Measurements from ENCODE around the gene F8A1. TPM values are rescaled to one million over a fixed set of nuclear protein-coding genes. Genes with fewer than 3 reads are reported as not detected.

The F8A1 gene
- total and polyA plus RNA-seq, 2 of the 8 experiments (the other 6 are each of a cell fraction or from before 2014, with no cell fraction given), result 17.0 to 26.8 TPM

GRCh38 chrX:154900323-154900722 is 14.2 kb downstream of the F8A1 start:
- no peaks in the 10 kb centered on the region for H3K79me1 ChIP-seq (ENCODE audit: low read depth, low read length)
- H2AFZ ChIP-seq (ENCODE audit: low read length), result no peak overlapping the region
- ChIA-PET POLR2A (ENCODE audit: partially characterized antibody) (no interaction called here), CTCF (ENCODE audit: partially characterized antibody) (no interaction called here)
- no peak overlapping the region for H3K4me2 ChIP-seq (ENCODE audit: insufficient read depth in 1 of 2, low read depth in 2 of 2, low read length in 2 of 2)
- no peaks in the 10 kb centered on the region for H4K20me1 ChIP-seq (replicated peaks in 1 of 2; ENCODE audit: control insufficient read depth in 1 of 2, insufficient read depth in 2 of 2, low read length in 2 of 2)
- WGBS, 2 experiments (ENCODE audit: extremely low coverage in 1 of 2, insufficient coverage in 1 of 2, insufficient read length in 1 of 2, insufficient replicate concordance in 2 of 2, low coverage in 1 of 2, low lambda C conversion rate in 2 of 2, missing lambda C conversion rate in 1 of 2), result 89% methylated on average over 8 of the region's 8 CpGs; no CpG with 5 or more reads in 1 of the 2 experiments
- H3K27me3 ChIP-seq (replicated peaks in 1 of 4; ENCODE audit: control insufficient read depth in 3 of 4, extremely low read depth in 1 of 4, insufficient read depth in 3 of 4, low read length in 3 of 4), result no peaks in the 10 kb centered on the region
- TF ChIP-seq ATF2 (IDR thresholded peaks at IDR 0.05; ENCODE audit: low read length) (no peak), CHD1 (IDR thresholded peaks at IDR 0.05; ENCODE audit: low read depth, low read length) (no peak), ASH2L (IDR thresholded peaks at IDR 0.05; ENCODE audit: low read length) (no peak), SP2 (IDR thresholded peaks at IDR 0.05; ENCODE audit: low read length) (no peak), GABPA (IDR thresholded peaks at IDR 0.05; ENCODE audit: borderline replicate concordance, insufficient read depth, low read length) (no peak), CEBPB (IDR thresholded peaks at IDR 0.05; ENCODE audit: low read depth, low read length) (peak; percentile 10; the same call in 1 of the 2 replicates)
- H3K27ac ChIP-seq (ENCODE audit: low read depth, low read length), result no peak overlapping the region
- no peaks in the 10 kb centered on the region for H3K4me1 ChIP-seq (replicated peaks in 1 of 4; ENCODE audit: control insufficient read depth in 3 of 4, insufficient read depth in 4 of 4, low read length in 3 of 4)
- no peak overlapping the region for H2BK20ac ChIP-seq (ENCODE audit: low read length)
- no peak overlapping the region for H2BK12ac ChIP-seq (ENCODE audit: low read depth, low read length)
- H3K4me3 ChIP-seq (ENCODE audit: extremely low read depth in 1 of 4, insufficient read depth in 2 of 4, low read depth in 3 of 4, low read length in 4 of 4), result no peak overlapping the region
- no peaks in the 10 kb centered on the region for H3K23me2 ChIP-seq (ENCODE audit: low read depth, low read length)
- no peaks in the 10 kb centered on the region for H3K9me3 ChIP-seq (ENCODE audit: insufficient read depth in 2 of 2, low read depth in 1 of 2, low read length in 1 of 2)
- no peak overlapping the region for H3K18ac ChIP-seq (ENCODE audit: extremely low read depth, low read length)
- no peak overlapping the region for H2BK15ac ChIP-seq (ENCODE audit: low read length)
- H3K36me3 ChIP-seq (ENCODE audit: control insufficient read depth in 2 of 4, insufficient read depth in 4 of 4, low read length in 3 of 4), result no peaks in the 10 kb centered on the region
- no peak overlapping the region for H4K8ac ChIP-seq (ENCODE audit: extremely low read depth, insufficient read depth, low read length)
- no peak overlapping the region for H3K14ac ChIP-seq (ENCODE audit: insufficient read length)
- no peak overlapping the region for H3K9ac ChIP-seq (replicated peaks in 1 of 4; ENCODE audit: extremely low read depth in 1 of 4, low read depth in 3 of 4, low read length in 3 of 4)
- FAIRE-seq (no peak), DNase-seq (ENCODE audit: low read depth in 1 of 2, low spot score in 2 of 2) (no peak)
- no peak overlapping the region for H3K56ac ChIP-seq (replicated peaks; ENCODE audit: insufficient read length, low read depth, low read length)
- H3K4ac ChIP-seq (replicated peaks; ENCODE audit: insufficient read length, low read depth, low read length), result no peak overlapping the region
- H3K79me2 ChIP-seq (ENCODE audit: control insufficient read depth in 1 of 2, insufficient read depth in 2 of 2, low read length in 2 of 2), result no peaks in the 10 kb centered on the region
- H2BK5ac ChIP-seq (ENCODE audit: low read depth, low read length), result no peak overlapping the region
- no peak overlapping the region for H4K91ac ChIP-seq (replicated peaks; ENCODE audit: insufficient read length, low read length)
- H2AK5ac ChIP-seq (ENCODE audit: low read depth, low read length), result no peak overlapping the region
- H2BK120ac ChIP-seq (replicated peaks; ENCODE audit: low read depth, low read length), result no peak overlapping the region
- no peak overlapping the region for H4K5ac ChIP-seq (ENCODE audit: insufficient read length, low read depth, low read length)
- no peak overlapping the region for H3K23ac ChIP-seq (ENCODE audit: insufficient read length)

Measured in H1 (cell line).